ENCODE results near the gene WNT10A.

Gene WNT10A

DNA sequence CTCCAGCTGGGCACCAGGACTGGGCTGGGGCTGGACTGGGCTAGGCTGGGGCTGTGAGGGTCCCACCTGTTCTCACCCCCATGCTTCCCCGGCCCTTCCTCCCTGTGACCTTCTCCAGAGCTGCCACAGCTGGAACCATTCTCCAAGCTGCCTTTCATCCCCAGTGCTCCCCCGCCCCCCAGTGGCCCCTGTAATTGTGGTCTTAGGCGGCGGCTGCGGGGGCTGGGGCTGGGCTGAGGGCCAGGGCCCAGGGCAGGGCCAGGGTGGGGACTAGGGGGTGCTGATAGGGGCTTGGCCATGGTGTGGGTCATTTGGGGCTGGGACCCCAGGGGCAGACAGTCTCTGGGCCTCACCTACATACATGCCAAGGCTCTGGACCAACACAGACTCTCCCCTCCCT, 2.8 kb upstream of the WNT10A start:
- Histone ChIP-seq H3K4me3 (no peak overlapping the region), H3K27ac (no peak overlapping the region)
- TF ChIP-seq, protein P1, sequence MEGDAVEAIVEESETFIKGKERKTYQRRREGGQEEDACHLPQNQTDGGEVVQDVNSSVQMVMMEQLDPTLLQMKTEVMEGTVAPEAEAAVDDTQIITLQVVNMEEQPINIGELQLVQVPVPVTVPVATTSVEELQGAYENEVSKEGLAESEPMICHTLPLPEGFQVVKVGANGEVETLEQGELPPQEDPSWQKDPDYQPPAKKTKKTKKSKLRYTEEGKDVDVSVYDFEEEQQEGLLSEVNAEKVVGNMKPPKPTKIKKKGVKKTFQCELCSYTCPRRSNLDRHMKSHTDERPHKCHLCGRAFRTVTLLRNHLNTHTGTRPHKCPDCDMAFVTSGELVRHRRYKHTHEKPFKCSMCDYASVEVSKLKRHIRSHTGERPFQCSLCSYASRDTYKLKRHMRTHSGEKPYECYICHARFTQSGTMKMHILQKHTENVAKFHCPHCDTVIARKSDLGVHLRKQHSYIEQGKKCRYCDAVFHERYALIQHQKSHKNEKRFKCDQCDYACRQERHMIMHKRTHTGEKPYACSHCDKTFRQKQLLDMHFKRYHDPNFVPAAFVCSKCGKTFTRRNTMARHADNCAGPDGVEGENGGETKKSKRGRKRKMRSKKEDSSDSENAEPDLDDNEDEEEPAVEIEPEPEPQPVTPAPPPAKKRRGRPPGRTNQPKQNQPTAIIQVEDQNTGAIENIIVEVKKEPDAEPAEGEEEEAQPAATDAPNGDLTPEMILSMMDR (IDR thresholded peaks at IDR 0.05), result no peak
- DNase-seq (ENCODE audit: low spot score), result no peak

DNA sequence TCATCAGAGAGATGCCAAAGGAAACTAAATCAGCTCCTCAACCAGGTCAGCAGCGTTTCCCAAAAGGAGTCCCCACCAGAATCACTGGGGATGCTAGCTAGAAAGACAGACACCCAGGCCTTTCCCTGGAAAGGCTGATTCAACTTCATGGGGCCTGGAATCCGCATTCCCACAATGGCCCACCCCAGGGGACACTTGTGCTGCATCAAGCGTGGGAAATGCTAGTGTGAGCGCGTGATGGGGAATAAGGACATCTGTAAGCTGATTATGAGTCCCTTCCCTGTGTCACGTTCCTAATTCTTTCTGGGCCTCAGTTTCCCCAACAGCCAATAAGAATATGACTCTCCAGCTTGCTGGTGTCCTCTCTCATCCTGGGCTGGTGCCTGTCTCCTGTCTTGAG, 2.2 kb upstream of the WNT10A start:
- Histone ChIP-seq H3K4me3 (no peak overlapping the region), H3K27ac (no peak overlapping the region)
- DNase-seq (ENCODE audit: low spot score), result no peak
- TF ChIP-seq, protein P1 (IDR thresholded peaks at IDR 0.05), result no peak

DNA sequence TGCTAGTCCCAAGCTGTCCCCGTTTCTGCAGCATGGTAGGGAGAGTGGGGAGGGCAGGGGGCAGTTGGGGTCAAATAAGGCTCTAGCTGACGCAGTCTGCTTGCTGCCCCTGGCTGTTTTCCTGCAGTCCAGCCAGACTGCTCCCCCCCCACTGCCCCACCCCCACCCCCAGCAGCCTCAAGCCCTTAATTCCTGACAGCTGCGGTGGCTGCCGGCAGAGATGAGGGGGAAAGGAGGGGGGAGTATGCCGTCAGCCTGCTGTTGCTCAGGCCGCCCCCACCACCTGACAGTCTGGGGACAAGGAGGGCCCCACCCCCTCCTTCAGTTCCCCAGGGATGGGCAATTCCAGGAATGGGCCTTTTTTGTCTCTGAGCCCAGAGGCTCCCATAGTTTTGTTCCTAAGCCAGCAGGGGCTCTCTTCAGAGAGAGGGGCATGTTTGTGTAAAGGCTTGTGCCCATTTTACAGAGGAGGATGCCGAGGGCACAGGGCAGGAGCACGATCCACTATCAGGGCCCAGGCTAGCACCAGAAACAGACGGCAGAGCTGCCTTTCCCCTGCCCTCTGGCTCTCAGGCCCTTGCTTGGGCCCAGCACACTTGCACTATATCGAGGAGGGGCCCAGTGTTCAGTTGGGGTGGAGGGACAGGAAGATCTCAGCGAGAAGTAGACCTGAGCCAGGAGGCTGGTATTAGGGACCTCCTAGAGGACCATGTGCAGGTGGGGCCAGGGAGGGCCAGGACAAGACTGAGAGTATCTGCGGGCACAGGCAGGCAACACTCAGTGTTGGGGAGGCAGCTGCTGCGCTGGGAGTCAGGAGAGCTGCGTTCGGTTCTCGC, 1.5 kb upstream of the WNT10A start:
- H3K27ac ChIP-seq, result no peak overlapping the region
- TF ChIP-seq, protein P1 (IDR thresholded peaks at IDR 0.05), result no peak
- H3K4me3 ChIP-seq, result no peak overlapping the region
- no peak for DNase-seq (ENCODE audit: low spot score)

DNA sequence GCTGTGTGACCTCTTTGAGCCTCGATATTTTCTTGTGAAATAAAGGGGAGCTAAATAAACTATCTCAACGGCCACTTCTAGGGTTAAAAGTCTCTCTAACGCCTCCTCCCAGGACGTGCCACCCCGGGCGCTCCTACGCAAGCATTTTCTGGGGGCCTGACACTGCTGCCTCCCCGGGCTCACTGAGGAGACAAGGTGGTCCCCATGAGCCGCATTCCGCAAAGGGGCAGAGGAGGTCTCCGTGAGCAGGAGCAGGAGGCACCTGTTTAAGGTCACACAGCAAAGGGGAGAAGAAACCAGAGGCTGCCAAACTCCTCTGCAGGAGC, 913 bp upstream of the WNT10A start:
- Histone ChIP-seq H3K4me3 (peak overlapping the region; percentile 64), H3K27ac (no peak overlapping the region)
- TF ChIP-seq, protein P1 (IDR thresholded peaks at IDR 0.05), result no peak
- DNase-seq (ENCODE audit: low spot score), result no peak

DNA sequence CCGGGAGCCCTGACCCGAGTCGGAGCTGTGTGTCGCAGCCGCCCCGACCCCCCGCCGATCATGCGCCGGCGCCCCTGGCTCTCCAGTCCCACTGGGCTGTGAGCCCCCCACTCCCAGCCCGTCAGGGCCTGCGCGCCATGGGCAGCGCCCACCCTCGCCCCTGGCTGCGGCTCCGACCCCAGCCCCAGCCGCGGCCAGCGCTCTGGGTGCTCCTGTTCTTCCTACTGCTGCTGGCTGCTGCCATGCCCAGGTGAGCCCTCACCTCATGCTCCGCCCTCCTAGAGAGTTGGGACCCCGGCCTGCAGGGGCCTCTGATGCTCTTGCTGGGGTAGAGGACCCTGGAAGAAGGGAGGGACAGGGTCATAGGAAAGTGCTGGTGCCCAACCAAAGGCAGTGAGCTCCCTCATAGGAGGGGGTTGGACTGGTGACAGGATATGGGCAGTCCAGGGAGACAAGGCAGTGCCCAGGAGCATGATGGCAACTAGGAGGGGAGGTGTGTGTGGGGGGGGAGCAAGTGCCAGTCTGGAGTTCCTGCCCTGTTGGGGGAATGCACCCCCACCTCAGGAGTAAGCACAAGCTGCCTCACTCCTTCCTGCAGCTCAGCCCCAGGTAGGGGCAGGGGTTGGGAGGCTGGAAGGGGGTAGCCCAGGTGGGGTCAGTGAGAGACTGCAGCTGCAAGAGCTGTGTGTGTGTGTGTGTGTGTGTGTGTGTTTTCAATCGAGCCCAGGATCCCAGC, 375 bp downstream of the WNT10A start:
- TF ChIP-seq, protein P1 (IDR thresholded peaks at IDR 0.05), result no peak
- H3K27ac ChIP-seq, result no peak overlapping the region
- peak overlapping the region; percentile 64 for H3K4me3 ChIP-seq
- no peak for DNase-seq (ENCODE audit: low spot score)

DNA sequence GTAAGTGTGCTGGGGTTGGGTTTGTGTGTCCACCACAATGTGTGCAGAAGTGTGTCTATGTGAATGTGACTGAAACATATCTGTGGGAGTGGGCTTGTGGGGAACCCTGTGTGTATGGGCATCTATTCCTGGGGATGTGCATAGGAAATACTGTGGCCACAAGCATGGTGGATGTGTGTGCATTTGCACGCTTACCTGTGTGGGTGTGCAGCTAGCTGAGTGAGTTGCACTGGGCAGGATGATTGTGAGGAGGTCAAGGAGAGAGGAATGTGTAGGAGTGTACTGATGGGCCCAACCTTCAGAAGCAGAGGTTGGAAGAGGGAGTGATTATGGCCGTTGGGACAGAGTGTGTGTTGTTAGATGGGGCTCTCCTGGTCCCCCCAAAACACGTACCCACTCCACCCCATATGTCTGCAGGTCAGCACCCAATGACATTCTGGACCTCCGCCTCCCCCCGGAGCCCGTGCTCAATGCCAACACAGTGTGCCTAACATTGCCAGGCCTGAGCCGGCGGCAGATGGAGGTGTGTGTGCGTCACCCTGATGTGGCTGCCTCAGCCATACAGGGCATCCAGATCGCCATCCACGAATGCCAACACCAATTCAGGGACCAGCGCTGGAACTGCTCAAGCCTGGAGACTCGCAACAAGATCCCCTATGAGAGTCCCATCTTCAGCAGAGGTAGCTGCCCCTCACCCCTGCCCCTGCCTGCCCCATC, 1.2 kb downstream of the WNT10A start:
- TF ChIP-seq, protein P1 (IDR thresholded peaks at IDR 0.05), result no peak
- Histone ChIP-seq H3K27ac (no peak overlapping the region), H3K4me3 (no peak overlapping the region)
- no peak for DNase-seq (ENCODE audit: low spot score)

Data from coronary artery (tissue), 2 donors.